Thyroid gland (tissue), 4 donors: ENCODE data around the gene FOXJ3. TPM values are rescaled to one million over a fixed set of nuclear protein-coding genes. Genes with fewer than 3 reads are reported as not detected.
A peak's percentile ranks its signal among the peaks of the same experiment; 100 is the strongest.

ENCODE experiments used
- DNase-seq, 2 donors: peaks; one replicate each; pipeline ENCODE4 v3.0.0-alpha.2; 2019
- H3K27ac ChIP-seq, 3 donors: fragments of 200-600 bp; sonication (generic); 1 replicate in 2 of 3; 2 replicates in 1 of 3; pipeline ENCODE4 v1.5.1; 2016 to 2019; ENCODE audit warnings: mild to moderate bottlenecking in 1 of 3, moderate library complexity in 1 of 3
- H3K27me3 ChIP-seq: fragments of 200-600 bp; sonication (generic); one replicate; pipeline ENCODE4 v1.5.1; 2019
- H3K36me3 ChIP-seq, 2 donors: fragments of 200-600 bp; sonication (generic); one replicate each; pipeline ENCODE4 v1.5.1; 2016 to 2019
- H3K4me1 ChIP-seq, 2 donors: fragments of 200-600 bp; sonication (generic); one replicate each; pipeline ENCODE4 v1.5.1; 2017 to 2019
- H3K4me3 ChIP-seq, 3 donors: fragments of 200-600 bp; sonication (generic); replicated peaks in 1 of 3; 1 replicate in 2 of 3; 2 replicates in 1 of 3; pipeline ENCODE4 v1.5.1; 2016; ENCODE audit warnings: mild to moderate bottlenecking in 1 of 3
- H3K9me3 ChIP-seq: fragments of 200-600 bp; sonication (generic); one replicate; pipeline ENCODE4 v1.5.1; 2017
- CTCF ChIP-seq, 6 experiments: fragments of 200-600 bp in 3 of 6; fragments of 450-650 bp in 3 of 6; sonication (generic) in 3 of 6; IDR thresholded peaks; one replicate each; pipeline ENCODE4 v1.5.1; 2016 to 2019; ENCODE audit warnings: antibody characterized with exemption in 6 of 6, mild to moderate bottlenecking in 2 of 6, inconsistent platforms in 1 of 6, moderate library complexity in 1 of 6
- POLR2A ChIP-seq, 2 donors: fragments of 450-650 bp; IDR thresholded peaks; one replicate each; pipeline ENCODE4 v1.6.1; 2017; ENCODE audit warnings: antibody characterized with exemption in 2 of 2, mild to moderate bottlenecking in 2 of 2, moderate library complexity in 1 of 2
- WGBS, 2 donors: methylation state at CpG; one replicate each; pipeline ENCODE4 v1.1.5; 2017; 5-methylcytosine and 5-hydroxymethylcytosine counted together
- intact Hi-C: fragments of 100-400 bp; cut with DNase I; formaldehyde crosslinking; loops from one replicate; pipeline ENCODE4 v1.15.1; 2023
- total RNA-seq, 4 donors: library from RNA; depleted of rRNA; stranded (reverse); fragments of >200 nt; gene quantifications; one replicate each; pipeline ENCODE4 v1.2.3, GENCODE V29; 2016

FOXJ3 gene
- total RNA-seq, 4 donors from 2014 or later = 55.4 to 87.5 (median 81.0) TPM

DNA sequence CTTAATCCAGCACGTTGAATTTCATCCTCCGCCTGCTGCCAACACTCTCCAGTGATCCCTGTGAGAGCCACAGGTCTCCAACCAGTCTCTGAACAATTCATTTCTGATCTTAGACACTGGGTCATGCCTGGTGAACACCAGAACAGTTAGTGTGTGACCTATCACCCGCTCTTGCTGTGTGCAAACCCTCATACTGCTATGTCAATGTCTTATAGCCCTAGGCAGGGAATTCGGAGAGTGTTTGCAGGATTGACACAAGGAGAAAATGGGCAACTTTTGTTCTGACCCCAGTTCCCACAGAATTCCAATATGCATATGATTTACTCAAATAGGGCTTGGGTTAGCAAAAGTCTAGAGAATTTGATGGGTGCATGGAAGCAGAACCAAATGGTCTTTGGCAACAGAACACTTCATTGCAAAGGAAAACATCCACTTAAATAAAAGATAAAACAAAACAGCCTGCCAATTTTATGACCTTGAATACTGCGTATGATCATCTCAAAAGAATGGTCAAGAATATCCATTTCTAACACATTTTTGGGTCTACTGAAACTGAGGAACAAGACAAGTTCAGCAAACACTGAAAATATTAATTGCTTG, 204.9 kb downstream of the FOXJ3 start:
- DNase-seq = peak; percentile 40 to 54
- WGBS, 2 donors = 30 to 35% methylated on average over 5 of the region's 5 CpGs
- intact Hi-C loops = no loop called here
- no peak for TF ChIP-seq CTCF (IDR thresholded peaks at IDR 0.05)
- TF ChIP-seq POLR2A (IDR thresholded peaks at IDR 0.05) = peak in 1 of 2 donors; percentile 30
- no peaks in the 10 kb centered on the region for H3K27me3 ChIP-seq
- H3K36me3 ChIP-seq = no peaks in the 10 kb centered on the region
- no peaks in the 10 kb centered on the region for H3K9me3 ChIP-seq
- H3K27ac ChIP-seq = peak overlapping the region in 2 of 3 donors; percentile 6 to 49
- peaks cover 22 to 35% of the 10 kb centered on the region in 2 donors for H3K4me1 ChIP-seq
- H3K4me3 ChIP-seq = no peak overlapping the region

DNA sequence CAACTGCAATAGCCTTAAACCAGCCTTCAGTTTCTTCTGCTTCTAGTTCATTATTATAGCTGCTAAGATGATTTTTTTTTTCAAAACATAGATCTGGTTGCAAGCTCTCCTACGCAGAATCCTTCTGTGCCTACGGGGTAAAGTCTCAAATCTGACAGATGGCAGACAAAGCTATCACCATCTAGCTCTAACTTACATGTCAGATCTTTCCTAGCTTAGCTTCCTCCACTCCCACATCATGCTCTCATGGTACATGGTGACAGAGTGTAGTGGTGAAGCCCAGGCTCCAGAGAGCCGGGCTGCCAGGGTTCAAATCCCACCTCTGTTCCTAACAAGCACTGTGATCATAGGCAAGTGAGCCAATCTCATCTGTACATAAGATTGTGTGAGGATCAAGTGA, 206.1 kb downstream of the FOXJ3 start:
- WGBS, 2 donors = 89 to 91% methylated on average over 3 of the region's 3 CpGs
- intact Hi-C loops = no loop called here
- DNase-seq = no peak
- H3K27me3 ChIP-seq = no peaks in the 10 kb centered on the region
- no peaks in the 10 kb centered on the region for H3K9me3 ChIP-seq
- TF ChIP-seq CTCF (IDR thresholded peaks at IDR 0.05) (no peak), POLR2A (IDR thresholded peaks at IDR 0.05) (no peak)
- H3K4me1 ChIP-seq = peaks cover 18 to 27% of the 10 kb centered on the region in 2 donors
- no peaks in the 10 kb centered on the region for H3K36me3 ChIP-seq
- H3K4me3 ChIP-seq = no peak overlapping the region
- H3K27ac ChIP-seq = no peak overlapping the region

GRCh38 chr1:42128499-42128898, 206.5 kb downstream of the FOXJ3 start:
- Histone ChIP-seq H3K4me3 (no peak overlapping the region), H3K36me3 (no peaks in the 10 kb centered on the region), H3K27me3 (no peaks in the 10 kb centered on the region), H3K4me1 (peaks cover 18 to 27% of the 10 kb centered on the region in 2 donors), H3K27ac (no peak overlapping the region), H3K9me3 (no peaks in the 10 kb centered on the region)
- 79 to 91% methylated on average over 2 of the region's 2 CpGs for WGBS, 2 donors
- TF ChIP-seq CTCF (IDR thresholded peaks at IDR 0.05) (no peak), POLR2A (IDR thresholded peaks at IDR 0.05) (no peak)
- DNase-seq = no peak
- intact Hi-C loops = no loop called here

DNA sequence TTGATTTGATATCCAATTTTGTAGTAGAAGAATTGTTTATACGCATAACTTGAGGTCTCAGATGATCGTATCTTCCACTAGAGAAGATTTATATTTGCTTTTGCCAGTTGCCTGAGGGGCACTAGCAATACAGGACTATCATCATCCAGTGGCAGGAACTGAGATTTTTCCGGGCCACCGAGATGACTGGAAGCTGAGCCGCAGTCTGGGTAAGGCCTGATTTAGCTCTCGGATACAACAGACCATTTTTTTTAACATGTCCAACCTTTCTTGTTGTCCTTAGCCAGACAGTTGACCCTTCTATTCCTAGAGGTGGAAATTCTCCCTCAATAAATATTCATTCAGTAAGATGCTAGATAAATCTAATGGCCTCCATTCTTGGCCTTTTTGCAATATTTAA, 207.3 kb downstream of the FOXJ3 start:
- H3K9me3 ChIP-seq = no peaks in the 10 kb centered on the region
- H3K27ac ChIP-seq = no peak overlapping the region
- TF ChIP-seq CTCF (IDR thresholded peaks at IDR 0.05) = no peak
- TF ChIP-seq POLR2A (IDR thresholded peaks at IDR 0.05) = no peak

More for the DNA sequence above, 207.3 kb downstream of the FOXJ3 start:
- Histone ChIP-seq H3K27me3 (no peaks in the 10 kb centered on the region), H3K36me3 (no peaks in the 10 kb centered on the region), H3K4me3 (no peak overlapping the region), H3K4me1 (peaks cover 18 to 27% of the 10 kb centered on the region in 2 donors)
- no peak for DNase-seq
- intact Hi-C loops = no loop called here
- 91 to 96% methylated on average over 6 of the region's 6 CpGs for WGBS, 2 donors

Other genes with a start within 250 kb of the FOXJ3 start
- gene GUCA2B, start 181.8 kb downstream of the FOXJ3 start, total RNA-seq = not detected
- gene GUCA2A, start 170.5 kb downstream of the FOXJ3 start, total RNA-seq = not detected
- 1 to 10 TPM in 3 of 4 donors, under 1 TPM in 1; 0.67 to 2.6 (median 2.2) TPM for gene RIMKLA, start 45.6 kb upstream of the FOXJ3 start, total RNA-seq
- gene ZMYND12, start 120.8 kb upstream of the FOXJ3 start, total RNA-seq = 1 to 10 TPM; 3.5 to 6.5 (median 5.6) TPM
- 100 to 1,000 TPM in 2 of 4 donors, 10 to 100 TPM in 2; 51.9 to 135 (median 89.8) TPM for gene PPCS, start 121.3 kb upstream of the FOXJ3 start, total RNA-seq
- 10 to 100 TPM; 20.1 to 56.7 (median 22.7) TPM for gene CCDC30, start 128.1 kb upstream of the FOXJ3 start, total RNA-seq